Measurements from ENCODE around the gene HLCS. TPM values are rescaled to one million over a fixed set of nuclear protein-coding genes. Genes with fewer than 3 reads are reported as not detected.

Gene HLCS
- total RNA-seq, 1 experiment from 2014 or later: 12.7 TPM

- H3K79me2 ChIP-seq (ENCODE audit: insufficient read depth, low read length): no peaks in the 10 kb centered on the region
- H3K56ac ChIP-seq (ENCODE audit: insufficient read length, low read depth, low read length): no peak overlapping the region
- H3K27me3 ChIP-seq (ENCODE audit: insufficient read depth, low read length): no peaks in the 10 kb centered on the region
- WGBS (ENCODE audit: extremely low coverage, insufficient read length, low lambda C conversion rate): no CpG with 5 or more reads among the region's 15 CpGs
- H3K4me3 Mint-ChIP-seq: no peak overlapping the region
- no peak overlapping the region for H3K9ac ChIP-seq (ENCODE audit: extremely low read depth, insufficient read length, low read length)
- DNase-seq: no peak
- no peak overlapping the region for H2BK120ac ChIP-seq (ENCODE audit: low read depth, low read length, poor library complexity, severe bottlenecking)
- H3K4me2 ChIP-seq (ENCODE audit: insufficient read depth, insufficient read length, low read length): no peak overlapping the region
- no peak overlapping the region for H2BK12ac ChIP-seq (ENCODE audit: insufficient read length, low read depth, low read length)
- H4K5ac ChIP-seq (ENCODE audit: insufficient read length, low read depth, low read length): no peak overlapping the region
- H2AK5ac ChIP-seq (ENCODE audit: insufficient read length, low read length): no peak overlapping the region
- peaks cover 0 to 3% of the 10 kb centered on the region in 2 experiments; a peak in 2 of 5 replicates for H3K9me3 Mint-ChIP-seq
- no peak overlapping the region for H3K18ac ChIP-seq (ENCODE audit: insufficient read length, low read depth, low read length)
- H4K8ac ChIP-seq (replicated peaks; ENCODE audit: insufficient read length, low read depth, low read length): no peak overlapping the region
- H3K27me3 Mint-ChIP-seq (ENCODE audit: low read depth): peaks cover 20% of the 10 kb centered on the region
- TF ChIP-seq CTCF (conservative IDR thresholded peaks at IDR 0.05): no peak
- H3K4ac ChIP-seq (ENCODE audit: low read depth, low read length): no peak overlapping the region
- no peaks in the 10 kb centered on the region for H3K9me3 ChIP-seq (ENCODE audit: control insufficient read depth, low read depth, low read length)
- H3K79me1 ChIP-seq (ENCODE audit: insufficient read depth, low read depth, low read length, poor library complexity, severe bottlenecking): no peaks in the 10 kb centered on the region
- H3K4me1 ChIP-seq (ENCODE audit: insufficient read depth, low read length): no peaks in the 10 kb centered on the region
- H4K91ac ChIP-seq (ENCODE audit: insufficient read length, low read depth, low read length): no peak overlapping the region
- no peak overlapping the region for H3T11ph ChIP-seq (ENCODE audit: low read length)
- no peak overlapping the region for H3K23ac ChIP-seq (ENCODE audit: insufficient read length, low read depth, low read length)
- peak overlapping the region in 1 of 3 experiments; percentile 37; a peak in 1 of 7 replicates for H3K27ac Mint-ChIP-seq
- no peak overlapping the region for H2BK15ac ChIP-seq (ENCODE audit: low read depth, low read length)
- H2BK20ac ChIP-seq (ENCODE audit: low read depth, low read length, poor library complexity, severe bottlenecking): no peak overlapping the region
- H2AFZ ChIP-seq (ENCODE audit: low read length): no peak overlapping the region
- no peak overlapping the region for H2BK5ac ChIP-seq (ENCODE audit: insufficient read length, low read length)
- H4K20me1 ChIP-seq (ENCODE audit: control insufficient read depth, insufficient read depth, insufficient read length): no peaks in the 10 kb centered on the region
- no peak overlapping the region for H3K27ac ChIP-seq (ENCODE audit: insufficient read length, low read depth, low read length)
- peaks cover 6 to 10% of the 10 kb centered on the region in 2 experiments for H3K4me1 Mint-ChIP-seq
- no peaks in the 10 kb centered on the region; a peak in 1 of 7 replicates for H3K36me3 Mint-ChIP-seq (ENCODE audit: insufficient read depth in 1 of 3, low read depth in 3 of 3)
- H3K14ac ChIP-seq (ENCODE audit: insufficient read depth, low read length): no peak overlapping the region
- H3K23me2 ChIP-seq (ENCODE audit: insufficient read length, low read depth, low read length, poor library complexity, severe bottlenecking): no peaks in the 10 kb centered on the region
Measured at GRCh38 chr21:36735724-36736320, 230.6 kb downstream of the HLCS start.

Measured in H9 (cell line).